A204.1 (cell line): ENCODE data around the gene SHCBP1L.

ENCODE experiments used
- FAIRE-seq: peaks from 2 replicates; lab custom pipeline; 2012; peaks lifted over from hg19 to GRCh38; lab: Jason Lieb, UNC

The SHCBP1L gene

DNA sequence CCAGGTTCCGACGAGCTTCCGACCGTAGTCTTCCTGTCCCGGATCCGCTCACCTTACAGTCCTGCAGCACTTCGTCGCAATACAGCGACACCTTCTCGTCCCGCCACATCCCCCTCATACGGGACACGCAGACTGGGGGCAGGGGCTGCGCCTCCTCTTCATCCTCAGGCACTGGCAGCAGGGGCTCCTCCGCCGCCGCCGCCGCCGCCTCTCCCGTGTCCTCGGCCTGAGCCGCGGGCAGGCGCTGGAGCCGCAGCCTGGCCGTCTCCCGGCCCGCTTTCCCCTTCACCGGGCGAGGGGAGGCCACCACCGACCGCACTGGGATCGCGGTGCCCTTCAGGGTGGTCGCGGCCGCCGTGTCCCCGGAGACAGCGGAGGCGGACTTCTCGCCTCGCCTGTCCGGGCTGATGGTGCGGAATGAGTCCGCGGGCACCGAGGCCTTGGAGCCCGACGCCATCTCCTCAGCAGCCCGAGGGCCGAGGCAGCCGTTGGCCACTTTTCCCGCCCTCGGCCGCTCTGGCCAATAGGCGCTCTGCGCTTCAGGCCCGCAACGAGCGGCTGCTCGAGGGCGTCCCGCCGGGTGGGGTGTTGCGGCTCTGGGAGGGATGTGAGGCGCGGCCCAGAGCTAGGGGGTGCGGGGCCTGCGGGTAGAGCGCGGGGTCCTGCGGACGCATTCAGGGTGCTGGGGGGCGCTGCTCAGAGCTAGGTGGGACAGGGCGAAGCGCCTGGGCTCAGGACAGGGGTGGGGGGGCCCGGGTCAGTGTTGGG lies at the start of gene SHCBP1L:
Gene SHCBP1L, minus strand, starts transcription at position 490 of the 768 bp plus-strand sequence. Its CDS starts 33 bp downstream, at position 457.
- no peak for FAIRE-seq

DNA sequence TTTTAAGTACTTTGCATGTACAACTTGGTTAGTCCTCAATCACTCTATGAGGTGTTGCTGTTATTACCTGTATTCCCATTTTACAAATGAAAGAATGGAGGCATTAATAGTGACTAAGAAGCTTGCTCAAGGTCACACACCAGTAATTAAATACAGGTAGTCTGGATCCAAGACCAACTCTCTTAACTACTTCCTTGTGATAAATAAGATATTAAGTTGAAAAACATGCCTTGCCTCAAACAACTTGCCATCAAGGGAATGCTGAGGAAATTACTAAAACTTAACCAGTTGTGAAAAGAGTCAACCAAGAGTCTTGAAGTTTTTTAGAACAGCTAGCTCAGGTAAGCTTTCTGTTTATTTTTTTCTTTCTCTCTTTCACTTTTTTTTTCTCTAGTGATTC lies 49.3 kb upstream of the SHCBP1L start:
- FAIRE-seq, result no peak

DNA sequence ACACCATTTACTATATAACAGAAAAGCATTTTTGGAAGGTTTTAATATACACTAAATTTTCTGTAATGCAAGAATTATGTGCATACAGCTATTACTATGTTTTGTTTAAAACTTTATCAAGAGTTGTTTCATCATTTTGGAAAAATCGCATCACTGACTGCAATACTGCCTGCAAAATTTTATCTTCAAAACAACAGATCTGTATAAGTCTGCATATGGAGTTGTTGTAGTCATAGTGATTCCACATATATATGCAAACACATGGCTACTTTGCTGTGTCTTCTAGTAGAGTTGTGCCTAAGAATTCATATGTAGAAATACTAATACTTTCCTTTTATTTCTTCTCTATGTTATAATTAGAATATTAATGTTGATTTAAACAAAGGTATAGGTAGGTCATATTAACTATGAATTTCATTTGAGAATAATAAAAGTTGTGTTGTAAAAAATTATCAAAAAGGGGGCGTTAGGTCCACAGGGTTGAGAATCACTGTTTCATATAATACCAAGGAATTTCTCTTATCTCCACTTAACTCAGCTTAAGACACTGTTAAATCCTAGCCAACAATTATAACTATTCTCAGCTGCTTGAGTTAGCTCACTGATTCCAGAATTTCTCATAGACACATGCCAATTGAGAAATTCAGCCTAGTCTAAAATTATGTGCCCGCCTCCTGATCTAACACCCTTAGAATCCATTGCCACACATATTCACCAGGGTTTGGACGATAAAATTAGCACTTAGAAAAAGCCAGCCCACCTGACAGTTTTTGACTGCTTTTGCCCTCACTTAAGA lies 47.4 kb upstream of the SHCBP1L start:
- no peak for FAIRE-seq

DNA sequence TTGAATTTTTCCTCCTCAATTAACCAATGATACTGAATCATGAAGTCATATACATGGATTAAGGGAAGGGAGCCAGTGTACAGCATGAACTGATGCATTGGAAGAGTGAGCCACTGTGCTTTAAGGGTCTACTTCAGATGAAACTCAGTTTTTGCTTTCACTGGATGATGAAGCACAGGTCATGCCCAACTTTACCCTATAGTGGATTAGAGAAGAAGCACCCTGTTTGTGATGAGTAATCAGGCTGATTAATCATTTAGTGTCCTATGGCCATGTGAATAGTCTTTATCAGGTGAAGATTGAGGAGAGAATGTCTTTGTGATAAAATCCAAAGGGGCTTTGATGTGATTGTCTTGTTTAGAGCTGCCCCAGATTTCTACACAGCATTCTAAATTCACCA lies 45.5 kb upstream of the SHCBP1L start:
- no peak for FAIRE-seq

DNA sequence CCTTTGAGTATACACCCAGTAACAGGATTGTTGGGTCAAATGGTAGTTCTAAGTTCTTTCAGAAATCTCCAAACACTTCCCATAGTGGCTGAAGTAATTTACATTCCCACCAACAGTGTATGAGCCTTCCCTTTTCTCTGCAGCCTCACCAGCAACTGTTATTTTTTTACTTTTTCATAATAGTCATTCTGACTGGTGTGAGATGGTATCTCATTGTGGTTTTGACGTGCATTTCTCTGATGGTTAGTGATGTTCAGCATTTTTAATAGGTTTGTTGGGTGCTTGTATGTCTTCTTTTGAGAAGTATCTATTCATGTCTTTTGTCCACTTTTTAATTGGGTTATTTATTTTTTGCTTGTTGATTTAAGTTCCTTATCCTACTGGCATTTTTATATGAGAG lies 43.9 kb upstream of the SHCBP1L start:
- FAIRE-seq, result no peak

DNA sequence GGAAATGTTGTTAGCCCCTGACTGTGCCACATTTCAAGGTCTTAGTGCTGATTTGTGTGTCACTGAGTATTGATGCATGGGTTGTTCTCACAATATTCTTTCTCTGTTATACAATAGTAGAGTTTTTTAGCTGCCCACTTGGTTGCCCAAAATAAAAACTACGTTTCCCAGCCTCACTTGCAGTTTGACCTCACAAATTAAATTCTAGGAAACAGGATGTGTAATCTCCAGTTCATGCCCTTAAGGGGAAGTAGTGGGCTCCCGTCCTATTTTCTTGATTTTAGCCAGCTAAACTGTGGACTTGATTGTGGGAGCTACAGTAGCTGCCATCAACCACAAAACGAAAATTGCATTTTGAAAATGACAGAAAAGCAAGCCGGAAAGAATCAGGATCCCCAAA lies 42.9 kb upstream of the SHCBP1L start:
- no peak for FAIRE-seq

DNA sequence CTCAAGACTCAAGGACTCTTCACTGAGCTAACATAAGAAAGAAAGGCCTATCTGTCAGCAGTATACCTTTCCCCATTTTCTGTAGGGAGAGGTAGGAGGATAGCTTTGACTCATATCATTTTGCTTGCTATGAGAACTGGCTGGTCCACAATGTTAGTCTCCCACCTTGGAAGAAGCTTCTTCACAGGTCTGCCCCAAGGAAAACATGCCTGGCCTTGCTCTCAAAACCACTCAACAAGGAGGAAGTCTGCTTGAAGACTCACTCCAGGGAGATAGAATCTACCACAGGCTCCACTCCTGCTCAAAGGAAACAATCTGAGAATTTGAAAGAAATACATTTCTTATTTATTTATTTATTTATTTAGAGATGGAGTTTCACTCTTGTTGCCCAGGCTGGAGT lies 40.8 kb upstream of the SHCBP1L start:
- FAIRE-seq, result no peak

DNA sequence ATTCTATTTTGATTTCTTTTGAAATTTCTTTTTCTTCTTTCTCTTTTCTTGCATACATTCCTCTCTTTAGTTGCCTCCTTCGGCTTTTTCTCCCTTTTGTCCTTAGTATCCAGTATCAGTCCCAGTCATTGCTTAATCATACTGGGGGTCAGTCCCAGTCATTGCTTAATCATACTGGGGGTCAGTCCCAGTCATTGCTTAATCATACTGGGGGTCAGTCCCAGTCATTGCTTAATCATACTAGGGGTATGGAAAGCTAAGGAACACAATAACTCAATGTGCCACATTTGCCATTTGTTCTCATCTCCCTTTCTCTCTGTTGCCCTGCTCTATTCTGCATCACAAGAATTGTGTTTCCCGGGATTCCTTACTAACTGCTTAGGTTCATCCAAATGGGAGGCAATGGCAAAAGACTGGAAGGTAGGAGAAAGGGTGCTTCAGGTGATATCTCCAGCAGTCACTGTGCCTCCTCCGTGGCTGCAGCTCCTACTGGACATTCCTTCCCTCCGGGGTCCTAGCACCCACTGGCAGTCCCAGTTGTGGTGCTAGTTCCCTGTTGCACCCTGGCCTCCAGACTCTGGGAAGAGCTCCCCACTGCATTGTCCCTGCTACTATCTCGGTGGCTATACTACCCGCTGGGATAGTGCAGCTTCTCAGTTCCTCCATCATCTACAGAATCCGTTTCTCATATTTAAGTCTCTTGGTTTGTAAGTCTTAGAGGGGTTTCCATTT lies 37.6 kb upstream of the SHCBP1L start:
- no peak for FAIRE-seq

DNA sequence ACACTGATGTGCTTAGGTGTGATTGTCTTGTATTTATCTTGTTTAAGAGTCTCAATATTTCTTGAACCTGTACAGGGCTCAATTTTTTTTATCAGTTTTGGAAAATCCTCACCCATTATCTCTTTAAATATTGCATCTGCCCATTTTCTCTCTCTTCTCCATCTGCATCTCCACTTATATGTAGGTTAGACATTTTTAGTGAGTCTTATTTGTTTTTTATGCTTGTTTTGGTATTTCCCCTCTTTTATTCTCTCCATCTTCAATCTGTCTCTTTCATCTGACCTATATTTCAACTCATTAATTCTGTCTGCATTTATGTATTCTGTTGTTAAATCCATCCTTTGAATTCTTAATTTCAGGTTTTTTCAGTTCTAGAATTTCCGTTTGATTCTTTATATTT lies 32.9 kb upstream of the SHCBP1L start:
- FAIRE-seq, result no peak

DNA sequence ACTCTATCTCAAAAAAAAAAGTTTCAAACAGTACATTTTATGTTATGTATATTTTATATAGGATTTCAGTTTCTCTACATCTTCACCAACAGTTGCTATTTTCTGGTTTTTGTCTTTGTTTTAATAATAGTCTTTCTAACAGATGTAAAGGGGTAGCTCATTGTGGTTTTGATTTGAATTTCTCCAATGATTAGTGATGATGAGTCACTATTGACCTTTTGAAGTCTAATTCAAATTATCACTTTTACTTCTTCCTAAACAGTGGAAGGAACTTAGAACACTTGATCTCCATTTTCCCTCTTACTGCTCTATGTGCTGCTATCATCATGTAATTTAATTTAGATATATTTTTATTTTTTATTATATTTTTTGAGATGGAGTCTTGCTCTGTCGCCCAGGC lies 31.7 kb upstream of the SHCBP1L start:
- FAIRE-seq, result no peak

DNA sequence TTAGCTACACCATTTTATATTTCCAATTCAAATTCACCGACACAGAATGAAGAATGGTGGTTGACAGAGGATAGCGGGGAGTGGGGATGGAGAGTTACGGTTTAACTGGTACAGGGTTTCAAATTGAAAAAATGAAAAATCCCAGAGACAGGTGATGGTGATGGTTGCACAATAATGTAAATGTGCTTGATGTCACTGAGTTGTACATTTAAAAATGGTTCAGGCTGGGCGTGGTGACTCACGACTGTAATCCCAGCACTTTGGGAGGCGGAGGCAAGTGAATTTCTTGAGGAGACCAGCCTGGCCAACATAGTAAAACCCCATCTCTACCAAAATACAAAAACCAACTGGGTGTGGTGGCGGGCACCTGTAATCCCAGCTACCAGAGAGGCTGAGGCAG lies 31.2 kb upstream of the SHCBP1L start:
- no peak for FAIRE-seq

DNA sequence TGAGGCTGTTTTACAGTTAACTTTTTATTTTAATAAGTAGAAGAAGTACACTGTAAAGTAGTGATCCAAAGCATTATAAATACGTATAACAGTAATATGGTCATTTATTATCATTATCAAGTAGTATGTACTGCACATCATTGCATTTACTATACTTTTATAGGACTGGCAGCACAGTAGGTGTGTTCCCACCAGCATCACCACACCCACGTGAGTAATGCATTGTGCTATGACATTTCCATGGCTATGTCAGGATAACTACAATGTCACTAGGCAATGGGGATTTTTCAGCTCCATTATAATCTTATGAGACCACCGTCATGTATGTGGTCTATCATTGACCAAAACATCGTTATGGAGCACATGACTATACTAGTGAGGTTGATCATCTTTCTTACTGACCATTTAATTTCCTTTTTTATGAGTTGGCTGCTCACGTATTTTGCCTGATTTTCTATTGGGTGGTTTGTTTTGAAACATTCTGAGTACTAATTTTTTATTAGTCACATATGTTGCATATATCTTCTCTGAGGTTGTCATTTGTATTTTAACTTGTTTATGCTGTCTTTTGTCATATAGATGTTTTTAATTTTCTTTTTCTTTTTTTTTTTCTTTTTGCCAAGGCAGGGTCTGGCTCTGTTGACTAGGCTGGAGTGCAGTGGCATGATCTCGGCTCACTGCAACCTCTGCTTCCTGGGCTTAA lies 25.3 kb upstream of the SHCBP1L start:
- no peak for FAIRE-seq

DNA sequence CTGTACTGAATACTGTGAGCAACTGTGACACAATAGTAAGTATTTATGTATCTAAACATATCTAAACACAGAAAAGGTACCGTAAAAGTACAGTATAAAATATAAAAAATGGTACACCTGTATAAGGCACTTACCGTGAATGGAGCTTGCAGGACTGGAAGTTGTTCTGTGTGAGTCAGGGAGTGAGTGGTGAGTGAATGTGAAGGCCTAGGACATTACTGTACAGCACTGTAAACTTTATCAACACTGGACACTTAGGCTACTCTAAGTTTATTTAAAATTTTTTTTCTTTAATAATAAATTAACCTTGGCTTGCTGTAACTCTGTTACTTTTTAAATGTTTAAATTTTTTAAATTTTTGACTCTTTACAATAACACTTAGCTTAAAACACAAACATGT lies 24.5 kb upstream of the SHCBP1L start:
- FAIRE-seq, result no peak

DNA sequence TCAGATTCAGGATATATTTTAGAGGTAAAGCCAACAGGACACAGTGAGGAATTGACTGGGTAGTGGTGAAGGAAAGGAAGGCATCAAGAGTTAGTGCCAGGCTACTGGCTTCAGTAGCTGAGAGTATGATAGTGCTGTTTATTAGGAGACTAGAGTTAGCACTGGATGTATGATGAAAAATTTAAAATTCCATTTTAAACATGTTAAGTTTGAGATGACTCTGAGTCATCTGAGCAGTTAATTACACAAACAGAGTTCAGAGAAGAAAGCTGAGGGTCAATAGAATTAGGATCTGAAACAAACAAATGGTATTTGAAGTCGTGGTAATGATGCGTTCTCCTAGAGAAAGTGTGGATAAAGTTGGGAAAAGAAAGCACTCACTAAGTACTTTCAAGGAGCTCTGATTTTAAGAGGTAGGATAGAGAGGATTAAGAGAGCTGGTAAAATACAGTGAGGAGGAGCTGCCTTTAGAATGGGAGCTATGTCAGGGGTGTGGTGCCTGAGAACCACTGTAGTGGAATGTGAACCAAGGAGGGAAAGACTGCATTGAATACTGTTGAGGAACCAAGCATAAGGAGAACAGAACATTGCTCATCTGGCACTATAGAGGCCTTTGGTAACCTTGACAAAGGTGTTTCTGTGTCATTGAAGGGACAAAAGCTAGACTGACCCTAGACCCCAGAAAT lies 21.7 kb upstream of the SHCBP1L start:
- FAIRE-seq, result no peak

DNA sequence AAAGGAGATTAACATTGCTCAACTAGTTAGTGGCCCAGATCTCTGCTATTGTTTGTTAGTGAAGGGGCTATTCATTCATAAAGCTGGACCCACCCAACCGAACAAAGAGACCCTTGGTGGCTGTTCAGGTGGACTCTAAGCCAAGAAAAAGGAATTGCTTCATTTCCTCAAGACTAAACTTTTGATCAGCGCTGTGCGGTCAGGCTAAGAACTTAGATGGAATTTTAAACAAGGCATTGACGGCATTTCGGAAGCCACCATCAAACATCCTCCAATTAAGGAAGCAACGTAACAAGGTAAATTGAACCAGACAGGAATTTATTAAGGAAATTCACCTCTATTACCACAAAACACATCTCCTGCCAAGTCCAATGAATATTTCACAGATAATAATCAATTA lies 19.9 kb upstream of the SHCBP1L start:
- no peak for FAIRE-seq

DNA sequence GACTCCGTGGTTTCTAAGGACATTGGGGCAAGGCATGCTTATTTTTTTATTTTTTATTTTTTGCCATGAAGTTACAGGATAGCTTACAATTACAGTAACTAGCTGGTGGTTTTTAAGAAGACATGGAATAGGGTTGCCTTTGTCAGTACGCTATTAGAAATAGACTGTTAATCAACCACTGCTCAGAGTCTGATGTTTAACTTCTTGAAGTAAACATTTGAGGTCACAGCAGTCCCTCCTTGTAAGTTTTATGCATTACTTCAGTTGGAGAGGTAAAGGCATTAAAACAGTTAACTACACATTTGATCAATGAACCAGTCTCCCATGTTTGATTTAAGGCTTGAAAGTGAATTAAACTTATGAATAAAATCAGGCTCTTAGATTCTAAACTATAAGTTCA lies 19.3 kb upstream of the SHCBP1L start:
- no peak for FAIRE-seq

DNA sequence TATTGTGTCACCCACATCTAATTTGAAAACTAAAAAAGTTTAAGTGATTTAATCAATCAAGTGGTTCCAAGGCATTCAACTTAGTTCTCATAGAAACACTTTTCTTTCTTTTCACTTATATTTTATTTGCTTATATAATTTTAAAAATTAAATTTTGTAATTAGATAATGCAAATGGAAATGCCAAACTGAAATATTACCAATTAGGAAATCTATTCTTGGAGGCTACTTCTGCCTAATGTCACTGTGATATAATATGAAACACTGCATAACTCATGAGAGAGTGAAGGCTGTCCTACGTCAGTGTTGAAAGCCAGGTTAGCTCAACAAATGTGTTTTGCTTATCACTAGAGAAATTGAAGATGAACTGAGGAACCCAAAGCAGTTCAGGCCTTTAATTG lies 18.3 kb upstream of the SHCBP1L start:
- FAIRE-seq, result no peak

DNA sequence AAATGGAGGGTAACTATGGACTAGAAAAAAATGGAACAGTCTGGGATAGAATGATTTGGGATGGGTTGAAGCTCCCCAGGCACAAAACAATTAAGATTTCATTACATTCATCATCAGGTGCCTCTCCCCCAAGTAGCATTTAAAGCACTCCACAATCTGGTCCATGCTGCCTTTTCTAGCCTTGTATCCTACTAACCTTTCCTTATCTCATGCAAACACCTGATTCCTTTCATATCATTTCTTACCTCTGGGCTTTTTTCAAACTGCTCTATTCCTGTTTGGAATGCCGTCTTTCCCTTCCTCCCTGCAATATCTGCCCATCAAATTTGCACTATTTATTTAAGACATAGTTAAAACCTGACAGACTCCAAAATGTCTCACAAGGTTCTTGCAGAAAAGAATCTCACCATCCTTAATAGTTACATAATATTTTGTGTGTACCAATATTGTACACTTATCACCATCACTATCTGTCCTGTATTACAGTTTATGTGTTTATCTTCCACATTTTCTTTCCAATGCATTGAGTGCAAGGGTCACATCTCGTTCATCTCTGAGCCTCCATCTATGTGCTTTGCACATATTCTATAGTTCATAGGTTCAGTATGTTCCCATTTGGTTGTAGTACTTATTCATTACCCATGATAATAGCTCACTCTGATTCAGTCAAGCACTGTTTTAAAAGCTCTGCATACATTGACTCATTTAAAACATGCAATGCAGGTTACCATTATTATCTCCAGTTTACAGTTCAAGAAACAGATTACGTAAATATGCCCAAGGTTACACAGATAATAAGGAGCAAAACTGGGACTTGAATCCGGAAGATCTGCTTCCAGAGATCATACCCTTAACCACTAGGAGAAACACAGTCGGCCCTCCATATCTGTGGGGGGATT lies 16.1 kb upstream of the SHCBP1L start:
- no peak for FAIRE-seq

DNA sequence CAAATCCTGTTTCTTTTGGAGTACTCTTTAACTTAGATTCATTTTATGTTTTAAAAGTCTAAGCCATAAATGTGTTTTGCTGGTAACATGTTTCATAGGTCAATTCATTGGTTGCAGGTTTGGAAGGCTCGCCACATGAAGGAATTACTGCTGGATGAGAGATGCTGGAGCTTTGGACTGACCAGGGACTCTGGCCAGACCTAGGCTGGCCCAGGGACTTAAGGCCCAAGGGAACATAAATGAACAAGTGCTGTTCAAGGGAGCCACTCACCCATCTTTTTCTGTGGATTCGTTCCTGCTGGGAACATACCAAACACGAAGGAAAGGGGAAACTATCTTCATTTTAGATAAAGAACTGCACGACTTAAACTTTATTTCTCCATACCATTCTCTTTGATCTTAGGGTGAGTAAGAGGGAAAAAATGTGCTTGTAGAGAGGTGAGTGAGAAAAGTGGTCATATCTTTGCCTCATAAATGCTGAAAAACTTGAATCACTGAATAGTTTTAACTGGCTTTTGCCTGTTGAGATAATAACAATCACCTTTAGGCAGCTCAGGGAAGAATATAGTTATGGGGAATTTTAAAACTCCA lies 15.3 kb upstream of the SHCBP1L start:
- FAIRE-seq, result no peak

DNA sequence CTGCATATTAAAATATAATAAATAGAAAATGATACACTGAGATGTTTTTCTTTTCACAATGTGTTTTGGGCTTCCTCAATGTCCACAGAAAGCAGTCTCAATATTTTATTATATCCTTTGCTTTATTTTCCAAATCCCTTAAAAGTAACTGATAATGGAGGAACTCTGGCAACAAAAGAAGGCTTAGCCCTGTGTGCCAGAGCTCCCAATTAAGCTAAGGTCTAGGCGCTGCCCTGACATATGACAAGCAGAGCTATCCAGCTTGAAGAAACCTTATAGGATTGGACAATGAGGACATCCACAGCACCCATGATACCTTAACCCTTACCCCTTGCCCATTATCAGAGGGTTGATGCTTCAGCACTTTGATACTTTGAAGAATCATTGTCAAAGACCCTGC lies 12.9 kb upstream of the SHCBP1L start:
- FAIRE-seq, result no peak
